H1 (cell line): Measurements from ENCODE around the gene ABI1.

Experiments used
- CEBPB ChIP-seq: IDR thresholded peaks from 2 replicates; pipeline ENCODE4 v1.6.1; 2012; ENCODE audit warnings: low read depth, low read length
- CHD1 ChIP-seq: IDR thresholded peaks from 2 replicates; pipeline ENCODE4 v1.6.1; 2012; ENCODE audit warnings: low read depth, low read length, improper control_type of control experiment
- CTCF ChIP-seq, 3 experiments: IDR thresholded peaks; 1 replicate in 2 of 3; 2 replicates in 1 of 3; pipeline versions ENCODE4 v1.5.1 to v1.6.1; 2011; ENCODE audit warnings: low read length in 3 of 3, mild to moderate bottlenecking in 3 of 3, inconsistent platforms in 2 of 3, low read depth in 1 of 3, moderate library complexity in 1 of 3; ENCODE audit not compliant: insufficient read depth in 1 of 3; ENCODE audit errors: control extremely low read depth in 1 of 3
- EP300 ChIP-seq, 2 experiments: IDR thresholded peaks; 1 replicate in 1 of 2; 2 replicates in 1 of 2; pipeline ENCODE4 v1.6.1; 2011 to 2012; ENCODE audit warnings: low read depth in 2 of 2, low read length in 2 of 2, mild to moderate bottlenecking in 2 of 2, borderline replicate concordance in 1 of 2, inconsistent platforms in 1 of 2, moderate library complexity in 1 of 2
- POLR2A ChIP-seq, 2 experiments: IDR thresholded peaks; 1 replicate in 1 of 2; 2 replicates in 1 of 2; pipeline ENCODE4 v1.6.1; 2011; ENCODE audit warnings: low read depth in 2 of 2, low read length in 2 of 2, mild to moderate bottlenecking in 2 of 2; ENCODE audit errors: control extremely low read depth in 1 of 2

GRCh38 chr10:26800468-26800867 is 60.3 kb downstream of the ABI1 start:
- TF ChIP-seq CTCF (IDR thresholded peaks at IDR 0.05; ENCODE audit: control extremely low read depth in 1 of 3, insufficient read depth in 1 of 3, low read depth in 1 of 3, low read length in 3 of 3) (no peak), CHD1 (no peak), EP300 (IDR thresholded peaks at IDR 0.05; ENCODE audit: borderline replicate concordance in 1 of 2, low read depth in 2 of 2, low read length in 2 of 2) (no peak), POLR2A (IDR thresholded peaks at IDR 0.05; ENCODE audit: control extremely low read depth in 1 of 2, low read depth in 2 of 2, low read length in 2 of 2) (no peak), CEBPB (no peak)
